ENCODE data around the gene OR6C2. TPM values are rescaled to one million over a fixed set of nuclear protein-coding genes. Genes with fewer than 3 reads are reported as not detected.
"Not testable (repeated sequence)": the region's sequence is repeated elsewhere in the genome, so short reads cannot be mapped to it uniquely, and the experiment has no call there.

The OR6C2 gene
- total RNA-seq (2021; fragmentation: NEBNext Ultra II Directional; extraction: Animal tissue kit (Norgen Biotek cat#: 25700)) = not detected
- long read RNA-seq = 0 reads

DNA sequence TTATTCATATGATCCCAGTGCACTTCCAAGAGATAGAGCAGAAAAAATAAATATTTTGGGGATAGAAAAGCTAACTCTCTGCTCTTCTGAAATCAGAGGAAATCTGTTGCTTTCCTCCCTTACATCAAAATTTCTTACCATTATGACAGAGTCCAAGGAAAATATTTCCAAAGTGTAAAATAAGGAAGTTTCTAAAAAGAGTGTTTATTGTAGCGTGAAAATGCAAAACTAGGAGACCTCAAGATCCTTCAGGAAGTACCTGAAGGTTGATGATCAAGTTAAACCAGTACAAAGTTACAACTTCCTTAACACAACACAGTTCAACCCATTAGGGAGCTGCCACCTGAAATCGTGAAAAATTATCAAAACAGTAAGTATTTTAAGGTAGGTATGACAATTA, at the start of gene OR6C2:
TSS of gene OR6C2 (plus strand) at position 301 of the 400 bp plus-strand sequence. CDS start 8,138 bp downstream, outside the sequence.
- no peak for DNase-seq
- H3K4me3 Mint-ChIP-seq = no peak within 1 kb of the TSS
- H3K27me3 Mint-ChIP-seq (ENCODE audit: insufficient read depth) = no peaks in the 10 kb centered on the region
- no peaks in the 10 kb centered on the region for H3K4me1 Mint-ChIP-seq (ENCODE audit: low read depth)
- no peaks in the 10 kb centered on the region for H3K36me3 Mint-ChIP-seq (ENCODE audit: low read depth)
- no peak within 1 kb of the TSS for H3K27ac Mint-ChIP-seq
- peaks cover 33% of the 10 kb centered on the region for H3K9me3 Mint-ChIP-seq
- TF ChIP-seq CTCF (IDR thresholded peaks at IDR 0.05) = no peak

DNA sequence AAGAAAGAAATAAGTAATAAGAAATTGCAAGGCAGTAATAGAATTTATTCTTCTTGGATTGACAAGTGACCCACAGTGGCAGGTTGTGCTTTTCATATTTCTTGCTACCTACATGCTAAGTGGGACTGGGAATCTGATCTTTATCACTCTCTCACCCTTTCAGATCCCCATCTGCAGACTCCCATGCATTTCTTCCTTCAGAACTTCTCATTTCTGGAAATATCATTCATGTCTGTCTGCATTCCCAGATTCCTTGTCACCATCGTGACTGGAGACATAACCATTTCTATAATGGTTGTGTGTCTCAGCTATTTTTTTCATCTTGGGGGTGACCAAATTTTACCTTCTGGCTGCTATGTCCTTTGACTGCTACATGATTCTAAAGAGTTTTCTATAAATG, 47.5 kb upstream of the OR6C2 start:
- Mint-ChIP-seq H3K9me3 (peaks cover 26% of the 10 kb centered on the region), H3K4me3 (no peak overlapping the region), H3K27ac (no peak overlapping the region), H3K36me3 (ENCODE audit: low read depth) (no peaks in the 10 kb centered on the region), H3K4me1 (ENCODE audit: low read depth) (no peaks in the 10 kb centered on the region), H3K27me3 (ENCODE audit: insufficient read depth) (no peaks in the 10 kb centered on the region)
- no peak for TF ChIP-seq CTCF (IDR thresholded peaks at IDR 0.05)
- no peak for DNase-seq

DNA sequence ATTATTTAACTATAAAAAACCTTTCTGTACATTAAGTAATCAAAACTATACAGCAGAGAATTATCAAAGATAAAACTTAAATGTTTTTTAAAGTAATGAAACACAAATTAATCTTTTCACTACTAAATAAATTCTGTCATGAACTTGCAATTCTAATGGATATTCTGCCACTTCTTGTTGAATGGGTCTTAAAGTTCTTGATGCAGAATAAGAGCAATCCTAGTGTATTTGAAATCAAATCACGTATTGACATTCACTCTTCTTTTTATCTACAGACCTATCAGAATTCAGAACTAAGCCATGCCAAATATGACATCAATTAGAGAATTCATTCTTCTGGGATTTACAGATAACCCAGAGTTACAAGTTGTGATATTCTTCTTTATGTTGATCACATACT, 43.6 kb upstream of the OR6C2 start, which contains the start of gene OR6C65:
TSS of gene OR6C65 (plus strand) at position 301 of the 400 bp plus-strand sequence. CDS start at position 301, 0 bp downstream.
- peaks cover 26% of the 10 kb centered on the region for H3K9me3 Mint-ChIP-seq
- TF ChIP-seq CTCF (IDR thresholded peaks at IDR 0.05) = no peak
- no peaks in the 10 kb centered on the region for H3K36me3 Mint-ChIP-seq (ENCODE audit: low read depth)
- no peaks in the 10 kb centered on the region for H3K27me3 Mint-ChIP-seq (ENCODE audit: insufficient read depth)
- no peak for DNase-seq
- no peak within 1 kb of the TSS for H3K27ac Mint-ChIP-seq
- no peak within 1 kb of the TSS for H3K4me3 Mint-ChIP-seq
- H3K4me1 Mint-ChIP-seq (ENCODE audit: low read depth) = no peaks in the 10 kb centered on the region

- H3K4me1 Mint-ChIP-seq (ENCODE audit: low read depth) = no peaks in the 10 kb centered on the region
These were observed 36.0 kb upstream of the OR6C2 start for GRCh38 chr12:55407866-55408265.

GRCh38 chr12:55409133-55409532, 34.7 kb upstream of the OR6C2 start:
- H3K27ac Mint-ChIP-seq; H3K36me3 Mint-ChIP-seq (ENCODE audit: low read depth); DNase-seq; H3K27me3 Mint-ChIP-seq (ENCODE audit: insufficient read depth); H3K4me1 Mint-ChIP-seq (ENCODE audit: low read depth); H3K4me3 Mint-ChIP-seq: not testable (repeated sequence)
- H3K9me3 Mint-ChIP-seq = peaks cover 16% of the 10 kb centered on the region

More at GRCh38 chr12:55407866-55408265, 36.0 kb upstream of the OR6C2 start:
- Mint-ChIP-seq H3K9me3 (peaks cover 22% of the 10 kb centered on the region), H3K27ac (no peak overlapping the region), H3K27me3 (ENCODE audit: insufficient read depth) (no peaks in the 10 kb centered on the region), H3K36me3 (ENCODE audit: low read depth) (no peaks in the 10 kb centered on the region), H3K4me3 (no peak overlapping the region)
- TF ChIP-seq CTCF (IDR thresholded peaks at IDR 0.05) = no peak
- DNase-seq = no peak

DNA sequence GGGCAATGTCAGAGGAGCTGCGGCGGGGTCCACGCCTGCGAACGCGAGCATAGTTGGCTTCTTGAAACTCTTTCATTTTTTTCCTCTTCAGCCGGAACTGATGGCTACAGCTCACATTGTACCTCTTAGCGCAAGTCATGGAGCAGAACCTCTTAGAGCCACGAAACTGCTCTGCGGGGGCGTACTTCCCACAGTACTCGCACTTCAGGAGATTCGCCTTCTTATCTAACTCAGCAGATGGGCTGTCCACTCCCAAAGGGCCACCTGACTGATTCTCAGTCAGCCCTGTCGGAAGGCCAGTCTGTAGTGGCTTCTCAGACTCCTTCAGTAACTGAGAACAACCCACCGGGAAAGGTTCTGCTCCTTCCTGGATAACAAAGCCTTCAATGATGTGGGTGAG, 31.7 kb upstream of the OR6C2 start:
- not testable (repeated sequence) for H3K4me1 Mint-ChIP-seq (ENCODE audit: low read depth); DNase-seq; H3K27ac Mint-ChIP-seq; H3K36me3 Mint-ChIP-seq (ENCODE audit: low read depth); H3K27me3 Mint-ChIP-seq (ENCODE audit: insufficient read depth); H3K4me3 Mint-ChIP-seq
- peaks cover 23% of the 10 kb centered on the region for H3K9me3 Mint-ChIP-seq

DNA sequence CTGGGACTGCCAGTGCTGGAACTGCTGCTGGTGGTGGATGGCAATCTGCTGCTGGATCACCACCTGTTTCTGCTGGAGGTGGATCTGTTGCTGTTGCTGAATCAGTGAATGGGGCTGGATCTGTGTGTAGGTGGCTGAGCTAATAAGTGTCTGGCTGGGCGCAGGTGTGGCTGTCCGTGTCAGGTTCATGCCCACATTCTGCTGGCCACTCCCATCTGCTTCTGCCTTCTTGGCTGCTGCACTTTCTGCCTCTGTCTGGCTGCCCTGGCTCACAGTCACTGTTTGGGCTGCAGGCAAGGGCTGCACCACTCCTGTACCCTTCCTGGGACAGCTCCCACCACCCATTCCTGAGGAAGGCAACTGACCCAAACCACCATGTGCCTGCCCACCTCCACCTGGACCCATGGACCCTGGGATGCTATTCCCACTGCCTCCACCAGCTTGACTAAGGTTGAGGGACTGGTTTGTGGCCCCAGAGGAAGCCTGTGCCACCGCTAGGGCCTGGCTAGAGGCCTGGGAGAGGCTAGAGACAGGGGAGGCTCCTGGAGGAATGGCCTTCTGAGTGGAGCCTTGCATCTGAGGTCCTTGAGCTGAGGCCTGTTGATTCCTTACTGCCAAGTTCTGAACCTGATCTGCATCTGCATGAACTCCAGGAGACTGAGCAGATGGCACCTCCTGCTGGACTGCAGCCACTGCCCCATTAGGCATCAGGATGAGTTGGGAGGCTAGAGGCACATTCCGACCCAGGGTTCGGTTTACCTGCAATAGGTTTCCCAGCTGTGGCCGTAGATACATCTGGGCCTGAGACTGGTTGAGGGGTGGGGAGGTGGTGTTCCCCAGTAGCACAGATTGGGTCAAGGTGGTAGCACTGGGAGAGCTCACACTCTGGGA, 30.1 kb upstream of the OR6C2 start:
- not testable (repeated sequence) for H3K4me1 Mint-ChIP-seq (ENCODE audit: low read depth); H3K27ac Mint-ChIP-seq; H3K4me3 Mint-ChIP-seq; H3K27me3 Mint-ChIP-seq (ENCODE audit: insufficient read depth); H3K36me3 Mint-ChIP-seq (ENCODE audit: low read depth); DNase-seq
- peaks cover 17% of the 10 kb centered on the region for H3K9me3 Mint-ChIP-seq

GRCh38 chr12:55414396-55414823, 29.5 kb upstream of the OR6C2 start:
- not testable (repeated sequence) for H3K36me3 Mint-ChIP-seq (ENCODE audit: low read depth); DNase-seq; H3K27ac Mint-ChIP-seq; H3K4me3 Mint-ChIP-seq; H3K4me1 Mint-ChIP-seq (ENCODE audit: low read depth); H3K27me3 Mint-ChIP-seq (ENCODE audit: insufficient read depth)
- peaks cover 21% of the 10 kb centered on the region for H3K9me3 Mint-ChIP-seq

GRCh38 chr12:55414889-55415288, 29.0 kb upstream of the OR6C2 start:
- H3K36me3 Mint-ChIP-seq (ENCODE audit: low read depth); H3K4me3 Mint-ChIP-seq; H3K27ac Mint-ChIP-seq; H3K4me1 Mint-ChIP-seq (ENCODE audit: low read depth); DNase-seq; H3K27me3 Mint-ChIP-seq (ENCODE audit: insufficient read depth): not testable (repeated sequence)
- peaks cover 24% of the 10 kb centered on the region for H3K9me3 Mint-ChIP-seq

Data from HFFc6 (cell line).